GM12865 (cell line): Measurements from ENCODE around the gene ELMO2.
A peak's percentile ranks its signal among the peaks of the same experiment; 100 is the strongest.

Experiments used
- DNase-seq: peaks from one replicate; pipeline ENCODE4 v3.0.0; 2010; ENCODE audit warnings: low read depth
- H3K4me3 ChIP-seq: 2 replicates; pipeline ENCODE4 v1.5.1; 2011; ENCODE audit warnings: mild to moderate bottlenecking, low read depth, low read length, control low read depth
- CTCF ChIP-seq: IDR thresholded peaks from 2 replicates; pipeline ENCODE4 v1.5.1; 2011; ENCODE audit warnings: low read length, control low read depth, low read depth, inconsistent platforms; ENCODE audit not compliant: insufficient read depth; ENCODE audit errors: missing control alignments

ELMO2 gene

GRCh38 chr20:46407671-46407996 is 1.2 kb upstream of the ELMO2 start:
- DNase-seq = no peak
- H3K4me3 ChIP-seq = no peak overlapping the region
- no peak for TF ChIP-seq CTCF

DNA sequence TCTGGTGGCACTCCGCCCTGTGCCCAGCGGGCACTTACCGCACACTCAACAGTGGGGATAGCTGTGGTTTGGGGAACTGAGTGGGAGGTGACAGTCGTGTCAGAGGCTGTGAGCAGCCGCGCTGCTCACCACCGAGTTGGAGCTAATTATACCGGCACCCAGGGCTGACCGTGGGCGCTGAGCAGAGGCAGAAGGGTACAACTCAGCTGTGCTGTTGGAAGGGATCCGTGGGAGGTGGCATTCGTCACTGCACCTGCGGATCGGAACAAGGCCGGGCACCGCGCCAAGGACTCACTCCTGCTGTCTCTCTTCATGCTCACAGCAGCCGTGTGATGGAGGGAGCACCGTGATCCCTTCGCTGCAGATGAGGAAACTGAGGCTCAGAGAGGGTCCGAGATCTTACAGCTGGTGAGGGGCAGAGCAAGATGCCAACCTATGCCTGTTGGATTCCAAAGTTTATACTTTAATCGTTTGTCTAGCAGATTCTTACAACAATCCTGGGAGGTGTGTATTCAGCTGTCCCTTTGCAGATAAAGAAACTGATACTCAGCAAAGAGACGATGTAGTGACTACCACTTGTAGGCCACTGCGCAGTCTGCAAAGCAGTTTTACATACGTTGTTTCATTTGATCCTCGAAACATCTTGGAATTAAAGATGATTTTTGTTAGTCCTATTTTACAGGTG is 713 bp upstream of the ELMO2 start:
- peak; percentile 66 for DNase-seq
- H3K4me3 ChIP-seq = peak overlapping the region; percentile 79
- no peak for TF ChIP-seq CTCF

DNA sequence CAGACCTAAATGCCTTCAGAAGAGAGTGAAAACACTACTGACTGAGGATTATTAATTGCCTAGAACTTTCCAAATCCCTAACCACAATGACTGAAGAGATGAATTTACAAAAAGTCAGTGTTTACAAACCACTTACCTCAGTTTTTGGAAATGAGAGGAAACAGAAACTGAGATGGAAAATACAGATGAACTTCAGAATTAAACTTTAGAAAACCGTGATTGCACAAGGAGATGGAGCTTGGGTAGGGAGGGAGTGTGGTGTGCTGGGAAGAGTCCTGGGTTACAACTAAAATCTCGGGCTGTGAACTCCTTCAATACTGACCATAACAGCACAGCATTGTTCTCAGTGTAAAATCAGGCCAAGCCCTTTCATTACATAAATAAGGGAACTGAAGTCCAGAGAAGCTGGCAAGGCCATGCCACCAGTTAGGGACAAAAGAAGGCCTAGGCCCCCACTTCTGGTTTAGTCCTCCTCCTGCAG is 4.0 kb downstream of the ELMO2 start:
- no peak for TF ChIP-seq CTCF
- no peak overlapping the region for H3K4me3 ChIP-seq
- DNase-seq = no peak

DNA sequence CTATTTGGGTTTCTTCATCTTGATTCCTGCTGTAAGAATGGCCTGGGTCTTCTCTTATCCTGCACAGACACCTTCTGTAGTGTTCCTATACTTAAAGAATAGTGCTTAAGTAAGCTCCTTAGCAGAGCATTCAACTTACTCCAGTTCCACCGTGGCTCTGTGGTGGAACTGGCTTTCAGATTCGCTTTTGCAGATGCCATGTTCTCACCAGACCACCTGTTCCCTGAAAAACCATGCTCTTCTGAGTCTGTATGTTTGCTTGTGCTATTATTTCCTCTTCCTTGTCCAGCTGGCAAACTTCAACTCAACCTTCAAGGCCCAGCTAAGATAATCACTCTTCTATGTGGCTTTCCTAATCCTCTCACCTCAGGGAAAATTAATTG is 4.9 kb downstream of the ELMO2 start:
- no peak for TF ChIP-seq CTCF
- no peak overlapping the region for H3K4me3 ChIP-seq
- DNase-seq = peak; percentile 64

DNA sequence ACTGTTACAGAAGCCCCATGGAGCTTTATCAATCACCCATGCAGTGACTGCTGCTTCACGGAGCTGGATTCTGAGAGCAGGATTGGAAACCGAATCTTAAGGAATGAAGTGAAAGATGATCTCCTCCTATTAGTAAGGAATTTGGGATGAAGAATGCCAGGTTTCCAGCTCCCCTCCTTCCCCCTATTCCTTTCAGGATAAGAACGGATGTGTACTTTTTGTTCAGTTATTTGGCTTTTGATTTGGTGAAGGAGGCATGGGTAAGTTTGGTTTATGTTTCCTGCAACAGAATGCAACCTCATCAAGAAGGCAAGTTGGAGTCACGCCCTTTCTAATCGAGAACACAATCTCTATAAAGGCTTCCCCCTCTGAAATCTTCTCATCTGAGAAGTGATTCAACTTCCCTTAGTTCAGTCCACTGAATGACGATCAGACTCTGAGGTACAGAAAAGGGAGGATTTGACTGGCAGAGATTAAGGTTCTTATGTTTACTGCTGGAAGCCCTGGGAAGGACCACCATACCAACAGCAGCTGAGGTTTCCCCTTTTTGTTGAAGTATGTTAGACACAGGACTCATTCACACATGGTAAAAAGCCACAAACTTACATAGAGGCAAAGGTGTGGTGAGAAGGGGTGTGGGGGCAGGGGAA is 5.5 kb downstream of the ELMO2 start:
- no peak for TF ChIP-seq CTCF
- no peak for DNase-seq
- no peak overlapping the region for H3K4me3 ChIP-seq

DNA sequence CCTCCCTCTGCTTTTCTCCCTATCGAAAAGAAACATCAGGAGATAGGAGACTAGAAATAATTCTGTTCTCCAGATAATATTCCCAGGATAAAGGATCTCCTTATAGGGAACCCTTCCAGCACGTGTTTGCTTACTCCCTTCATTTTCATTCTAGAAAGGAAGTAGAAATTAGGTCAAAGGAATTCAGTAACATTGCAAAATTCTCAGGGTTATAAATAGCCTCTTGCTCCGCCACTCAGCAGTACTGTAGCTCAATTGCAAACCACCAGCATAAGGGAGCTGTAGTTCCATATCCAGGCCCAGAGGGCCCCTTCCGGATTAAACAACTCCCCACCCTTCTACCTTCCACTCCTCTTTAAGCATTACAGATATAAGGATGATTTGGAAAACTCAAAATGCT is 6.2 kb downstream of the ELMO2 start:
- DNase-seq = no peak
- H3K4me3 ChIP-seq = no peak overlapping the region
- no peak for TF ChIP-seq CTCF

GRCh38 chr20:46399401-46399800 is 7.0 kb downstream of the ELMO2 start:
- no peak for TF ChIP-seq CTCF
- no peak for DNase-seq

More at GRCh38 chr20:46399401-46399800, 7.0 kb downstream of the ELMO2 start:
- no peak overlapping the region for H3K4me3 ChIP-seq
